OCI-LY1 (cell line): ENCODE data around the gene AGXT2.

Experiments
- CTCF ChIP-seq: fragments of 200-600 bp; sonication (generic), shearing (Covaris generic); IDR thresholded peaks from 2 replicates; pipeline ENCODE4 v1.5.1; 2017; ENCODE audit warnings: mild to moderate bottlenecking, antibody characterized with exemption, low read length, moderate library complexity, mixed read lengths
- EZH2 ChIP-seq: fragments of 200-600 bp; sonication (generic), shearing (Covaris generic); IDR thresholded peaks from 2 replicates; pipeline ENCODE4 v1.8.0; 2017; ENCODE audit warnings: borderline replicate concordance, mixed run types, mild to moderate bottlenecking, antibody characterized with exemption, low read length, moderate library complexity, mixed read lengths

GRCh38 chr5:35045280-35045679 lies 2.5 kb downstream of the AGXT2 start:
- no peak for TF ChIP-seq CTCF
- no peak for TF ChIP-seq EZH2
